Left forelimb (tissue), 1 donor: Measurements from ENCODE around the gene SUFU.
A peak's percentile ranks its signal among the peaks of the same experiment; 100 is the strongest.

Source experiments
- DNase-seq: peaks from one replicate; pipeline ENCODE4 v3.0.0-alpha.2; 2018; ENCODE audit warnings: low spot score

Gene SUFU

DNA sequence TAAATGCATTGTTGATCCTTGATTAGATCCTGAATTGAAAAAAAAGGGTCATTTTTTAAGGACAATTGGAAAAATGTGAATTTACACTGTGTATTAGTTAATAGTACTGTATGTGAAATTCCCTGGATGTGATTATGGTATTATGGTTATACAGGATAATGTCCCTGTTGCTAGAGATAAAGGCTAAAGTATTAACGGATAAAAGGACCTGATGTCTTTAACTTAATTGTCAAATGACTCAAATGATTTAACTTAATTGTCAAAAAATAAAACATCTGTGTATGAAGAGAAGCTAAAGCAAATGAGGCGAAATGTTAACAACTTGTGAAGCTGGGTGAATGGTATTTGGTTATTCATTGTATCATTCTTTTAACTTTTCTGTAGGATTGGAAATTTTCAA lies 48.8 kb downstream of the SUFU start:
- no peak for DNase-seq

GRCh38 chr10:102553771-102554170 lies 50.0 kb downstream of the SUFU start:
- no peak for DNase-seq

DNA sequence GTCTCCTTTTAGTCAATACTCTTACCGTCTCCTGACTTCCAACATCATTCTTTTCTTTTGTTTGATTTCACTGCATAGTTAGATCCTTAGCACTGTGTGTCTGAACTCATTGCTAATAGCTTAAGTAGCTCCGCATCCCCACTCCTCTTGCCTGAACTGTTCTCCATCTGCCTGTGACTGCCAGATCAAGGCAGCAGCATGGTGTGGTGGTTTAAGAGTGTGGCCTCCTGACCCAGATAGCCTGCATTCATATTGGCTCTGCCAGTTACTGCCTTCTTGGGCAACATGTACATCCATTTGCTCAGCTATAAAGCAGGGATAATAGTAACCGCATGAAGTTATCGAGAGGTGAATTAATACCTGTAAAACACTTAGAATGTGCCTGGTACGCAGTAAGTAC lies 50.8 kb downstream of the SUFU start:
- DNase-seq = no peak

GRCh38 chr10:102555781-102556328 lies 52.1 kb downstream of the SUFU start:
- DNase-seq = no peak

- DNase-seq = no peak
Measured at GRCh38 chr10:102557569-102557968, 53.8 kb downstream of the SUFU start.

DNA sequence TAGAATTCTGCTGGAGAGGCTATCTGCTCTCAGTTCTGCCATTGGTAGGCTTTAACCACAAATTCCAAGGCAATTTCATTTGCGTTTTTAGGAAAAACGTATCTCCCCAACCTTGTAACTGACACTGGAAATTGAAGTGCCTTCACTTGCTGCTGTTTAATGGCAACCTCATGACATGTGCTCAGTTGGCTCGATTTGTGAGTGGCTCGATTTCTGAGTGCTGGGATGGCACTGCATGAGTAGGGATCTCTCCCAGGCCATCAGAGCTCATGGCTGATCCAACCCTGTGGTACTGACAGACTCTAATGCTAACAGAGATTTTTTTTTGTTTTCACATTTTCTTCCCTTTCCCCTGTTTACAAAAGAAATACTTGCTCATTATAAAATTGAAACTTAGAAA lies 56.0 kb downstream of the SUFU start:
- DNase-seq = no peak

DNA sequence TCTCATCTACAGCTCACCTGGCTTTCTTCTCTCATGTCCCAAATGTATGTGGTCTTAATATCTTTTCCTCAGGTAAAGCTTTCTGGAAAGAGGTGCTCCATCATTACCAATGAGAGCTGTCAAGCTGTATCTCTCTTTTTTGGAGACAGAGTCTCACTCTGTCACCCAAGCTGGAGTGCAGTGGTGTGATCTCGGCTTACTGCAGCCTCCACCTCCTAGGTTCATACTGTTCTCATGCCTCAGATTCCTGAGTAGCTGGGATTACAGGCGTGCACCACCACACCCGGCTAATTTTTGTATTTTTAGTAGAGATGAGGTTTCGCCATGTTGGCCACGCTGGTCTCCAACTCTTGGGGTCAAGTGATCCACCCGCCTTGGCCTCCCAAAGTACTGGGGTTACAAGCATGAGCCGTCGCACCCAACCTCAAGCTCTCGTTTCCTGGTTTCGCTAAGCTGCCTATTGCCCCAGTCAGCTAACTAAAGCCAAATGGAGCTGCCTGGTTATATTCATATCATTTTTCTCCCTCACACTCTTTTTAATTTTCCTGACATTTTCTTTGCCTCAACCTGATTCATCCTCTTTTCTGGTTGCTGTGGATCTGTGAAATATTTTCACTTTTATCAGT lies 60.5 kb downstream of the SUFU start:
- no peak for DNase-seq

DNA sequence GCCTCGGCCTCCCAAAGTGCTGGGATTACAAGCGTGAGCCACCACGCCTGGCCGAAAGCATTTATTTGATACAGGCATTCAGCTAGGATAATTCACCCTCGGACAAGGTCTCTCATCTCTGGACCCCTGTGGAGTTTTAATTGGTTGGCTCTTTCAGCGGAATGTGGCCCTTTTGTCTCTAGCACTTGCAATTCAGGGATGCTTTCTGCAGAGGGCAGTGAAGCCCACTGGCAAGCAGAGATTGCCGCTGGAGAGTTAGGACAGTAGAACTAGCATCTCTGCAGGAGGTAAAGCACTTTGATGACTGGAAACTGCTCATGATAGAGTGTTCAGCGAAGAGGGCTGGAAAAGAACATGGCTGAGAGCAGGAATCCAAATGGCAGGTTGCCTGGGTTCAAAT lies 62.0 kb downstream of the SUFU start:
- no peak for DNase-seq

- no peak for DNase-seq
Measured at GRCh38 chr10:102578782-102579181, 75.0 kb downstream of the SUFU start.

DNA sequence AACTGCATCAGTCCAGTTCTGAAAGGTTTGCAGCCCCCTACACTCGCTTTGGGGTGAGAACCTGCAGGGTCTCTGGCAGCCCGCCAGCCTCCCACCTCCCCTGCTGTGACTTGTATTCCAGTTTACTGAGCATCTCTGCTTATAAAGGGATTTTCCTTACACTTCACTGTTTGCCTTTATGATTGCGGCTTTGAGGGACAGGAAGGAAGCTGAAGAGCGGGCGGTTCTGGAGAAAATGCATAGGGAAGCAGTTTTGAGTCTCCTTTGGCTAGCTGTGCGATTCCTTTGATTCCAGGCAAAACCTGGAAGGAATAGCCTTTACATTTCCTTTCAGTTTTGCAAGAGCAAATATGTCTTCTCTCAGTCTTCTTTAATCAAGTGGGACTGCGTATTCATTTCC lies 75.6 kb downstream of the SUFU start:
- no peak for DNase-seq

DNA sequence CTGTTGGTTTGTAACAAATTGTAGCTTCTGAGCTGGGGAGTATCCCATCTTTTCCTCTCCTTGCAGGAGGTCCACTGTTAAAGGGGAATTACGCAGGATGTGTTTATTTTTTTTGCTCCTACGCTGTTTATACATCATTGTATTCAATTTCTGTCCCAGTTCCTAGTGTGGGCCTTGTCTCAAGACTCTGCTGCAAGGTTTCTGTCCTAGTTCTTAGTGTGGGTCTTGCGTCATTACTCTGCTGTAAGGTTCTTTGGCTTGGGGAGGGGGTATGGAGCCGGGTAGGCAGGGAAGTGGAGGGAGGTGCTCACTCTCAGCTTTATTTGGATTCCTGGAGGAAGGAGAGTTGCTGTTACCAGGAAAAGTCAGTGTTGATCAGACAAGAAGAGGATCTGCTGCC lies 76.5 kb downstream of the SUFU start:
- DNase-seq = no peak

DNA sequence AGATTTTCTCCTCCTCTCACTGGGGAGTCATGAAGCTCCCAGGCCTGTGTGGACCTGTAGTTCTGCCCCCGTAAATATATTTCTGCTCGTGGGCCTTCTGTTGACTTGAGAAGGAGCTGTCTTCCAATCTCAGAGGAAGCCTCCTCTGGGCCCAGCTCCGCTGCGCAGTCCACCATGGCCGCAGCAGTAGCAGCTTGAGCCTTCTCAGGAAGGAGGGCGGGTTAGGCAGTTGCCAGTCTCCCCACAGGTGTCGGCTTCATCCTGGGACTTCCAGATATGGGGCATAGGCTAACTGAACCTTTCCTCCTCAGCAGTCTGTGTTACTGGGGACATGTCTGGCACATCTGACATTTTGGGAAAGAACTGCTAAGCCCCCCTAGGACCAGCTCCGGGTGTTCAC lies 77.6 kb downstream of the SUFU start:
- no peak for DNase-seq

DNA sequence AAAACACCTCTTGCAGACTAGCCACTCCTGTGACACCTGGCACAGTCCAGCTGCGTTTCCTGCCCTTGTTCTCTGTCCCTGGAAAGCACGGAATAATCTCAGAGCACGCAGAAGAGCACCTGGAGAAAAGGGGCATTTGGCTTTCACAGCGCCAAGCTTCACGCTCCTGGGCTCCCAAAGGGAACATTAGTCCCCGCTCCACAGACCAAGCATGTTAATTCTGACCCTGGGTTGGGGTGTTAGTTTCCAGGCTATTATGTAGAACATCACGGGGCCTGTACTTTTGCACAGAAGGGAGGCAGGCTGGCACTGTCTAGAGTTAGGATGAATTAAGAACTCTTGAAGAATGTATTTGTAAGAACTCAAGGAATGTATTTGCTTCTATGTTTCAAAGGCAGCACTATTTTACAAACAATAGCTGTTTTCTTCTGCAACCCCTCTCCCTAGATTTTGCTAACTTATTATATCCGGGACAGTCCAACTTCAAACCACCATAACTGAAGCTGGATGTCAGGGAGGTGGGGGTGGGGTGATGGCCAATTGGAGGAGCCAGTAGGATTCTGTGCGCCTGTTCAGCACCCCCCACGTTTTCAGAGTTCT lies 78.3 kb downstream of the SUFU start:
- DNase-seq = no peak

DNA sequence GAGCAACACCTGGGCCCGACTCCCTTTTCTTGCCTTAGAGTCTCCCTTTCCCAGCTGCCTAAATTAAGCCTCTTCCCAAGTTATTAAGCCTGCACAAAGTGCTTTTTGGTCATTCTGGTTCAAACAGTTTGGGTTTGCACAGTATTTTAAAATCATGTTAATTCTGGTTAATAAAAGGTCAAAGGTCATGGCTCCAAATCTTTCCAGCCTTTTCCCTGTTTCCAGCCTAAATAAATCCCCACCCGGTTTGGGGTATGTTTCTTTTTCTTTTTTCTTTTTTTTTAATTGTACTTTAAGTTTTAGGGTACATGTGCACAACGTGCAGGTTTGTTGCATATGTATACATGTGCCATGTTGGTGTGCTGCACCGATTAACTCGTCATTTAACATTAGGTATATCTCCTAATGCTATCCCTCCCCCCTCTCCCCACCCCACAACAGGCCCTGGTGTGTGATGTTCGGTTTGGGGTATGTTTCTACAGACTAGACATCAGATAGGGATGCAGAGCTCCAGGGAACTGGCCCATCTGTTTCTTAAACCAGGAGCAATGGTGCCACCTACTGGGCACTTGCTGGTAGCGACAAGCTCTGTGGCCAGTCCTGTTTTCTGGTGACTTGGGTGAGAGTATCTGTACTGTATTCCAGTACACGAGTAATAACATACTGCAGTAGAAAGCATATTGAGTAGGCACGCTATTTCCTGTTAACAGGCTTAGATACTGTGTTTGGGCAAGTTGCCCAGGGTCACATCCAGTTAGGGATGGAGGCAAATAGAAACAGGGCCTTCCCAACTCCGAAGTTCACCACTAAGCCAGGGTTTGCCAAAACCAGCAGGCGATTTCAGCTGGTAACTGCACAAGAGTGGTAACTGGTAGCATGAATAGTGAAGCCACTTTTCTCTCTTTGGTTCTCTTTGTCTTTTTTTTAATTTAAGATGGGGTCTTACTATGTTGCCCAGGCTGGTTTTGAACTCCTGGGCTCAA lies 80.0 kb downstream of the SUFU start:
- DNase-seq = peak; percentile 84

DNA sequence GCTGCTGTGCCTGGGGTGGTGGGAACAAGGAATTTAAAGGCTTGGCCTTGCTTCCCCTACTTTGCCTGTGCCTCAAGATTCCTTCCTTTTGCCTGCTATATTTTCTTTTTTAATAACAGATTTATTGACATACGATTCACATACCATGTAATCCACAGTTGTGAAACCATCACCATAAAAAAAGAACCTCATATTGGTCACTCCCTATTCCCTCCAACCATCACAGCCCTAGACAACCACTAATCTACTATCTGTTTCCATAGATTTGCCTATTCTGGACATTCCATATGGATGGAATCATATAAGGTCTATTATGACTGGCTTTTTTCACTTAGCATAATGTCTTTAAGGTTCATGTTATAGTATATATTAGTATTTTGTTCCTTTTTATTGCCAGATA lies 81.3 kb downstream of the SUFU start:
- no peak for DNase-seq

GRCh38 chr10:102586858-102587257 lies 83.1 kb downstream of the SUFU start:
- no peak for DNase-seq

DNA sequence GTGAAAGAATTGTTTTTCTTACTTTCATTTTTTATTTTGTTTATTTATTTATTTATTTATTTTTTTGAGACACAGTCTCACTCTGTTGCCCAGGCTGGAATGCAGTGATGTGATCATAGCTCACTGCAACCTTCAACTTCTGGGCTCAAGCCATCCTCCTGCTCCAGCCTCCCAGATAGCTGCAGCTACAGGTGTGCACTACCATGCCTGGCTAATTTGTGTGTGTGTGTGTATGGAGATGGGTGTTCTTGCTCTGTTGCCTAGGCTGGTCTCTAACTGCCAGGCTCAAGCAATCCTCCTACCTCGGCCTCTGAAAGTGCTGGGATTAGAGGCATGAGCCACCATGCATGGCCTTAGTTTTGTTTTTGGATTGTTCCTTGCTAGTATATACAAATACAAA lies 85.1 kb downstream of the SUFU start:
- DNase-seq = no peak

GRCh38 chr10:102593074-102593803 lies 89.5 kb downstream of the SUFU start:
- no peak for DNase-seq

DNA sequence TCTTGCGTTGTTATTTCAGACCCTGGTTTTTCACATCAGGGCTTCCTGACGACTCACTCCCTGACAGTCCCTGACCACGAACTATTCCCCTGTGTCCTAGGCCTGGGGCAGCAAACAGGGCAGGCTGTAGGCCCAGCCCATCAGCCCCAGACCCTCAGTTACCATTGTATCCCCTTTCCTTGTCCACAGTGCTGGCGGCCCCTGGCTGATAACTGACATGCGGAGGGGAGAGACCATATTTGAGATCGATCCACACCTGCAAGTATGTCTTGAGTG lies 90.0 kb downstream of the SUFU start:
- no peak for DNase-seq

DNA sequence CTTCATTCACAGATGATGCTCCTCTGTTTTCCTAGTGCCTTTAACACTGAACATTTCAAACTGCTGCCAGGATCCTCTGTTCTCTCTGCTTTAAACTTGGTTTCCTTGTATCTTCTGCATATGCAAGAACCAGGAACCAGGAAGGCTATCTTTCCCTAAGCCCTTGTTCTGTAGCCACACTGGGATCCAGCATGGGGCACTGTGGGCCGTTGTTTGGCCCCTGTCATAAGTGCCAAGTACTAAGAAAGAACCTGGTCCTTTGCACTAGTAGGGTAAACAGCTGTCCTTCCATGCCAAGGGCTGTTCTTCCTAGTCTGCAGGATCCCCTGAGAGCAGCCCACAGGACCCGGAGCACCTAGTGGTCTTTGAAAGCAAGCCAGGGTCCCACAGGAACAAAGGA lies 91.5 kb downstream of the SUFU start:
- DNase-seq = no peak

GRCh38 chr10:102595897-102596296 lies 92.1 kb downstream of the SUFU start:
- DNase-seq = no peak

GRCh38 chr10:102596506-102596971 lies 92.8 kb downstream of the SUFU start:
- DNase-seq = no peak
